OCI-M2 (cell line): ENCODE results near the gene SEPTIN5.
"Not testable (repeated sequence)": the region's sequence is repeated elsewhere in the genome, so short reads cannot be mapped to it uniquely, and the experiment has no call there.

Experiments
- DNase-seq: peaks from one replicate; lab custom pipeline; 2025; ENCODE audit not compliant: unreplicated experiment; lab: John Stamatoyannopoulos, UW

The SEPTIN5 gene

GRCh38 chr22:19680911-19681862 is 33.1 kb upstream of the SEPTIN5 start:
- DNase-seq: no peak

- no peak for DNase-seq
Measured at GRCh38 chr22:19681863-19682245, 32.4 kb upstream of the SEPTIN5 start.

DNA sequence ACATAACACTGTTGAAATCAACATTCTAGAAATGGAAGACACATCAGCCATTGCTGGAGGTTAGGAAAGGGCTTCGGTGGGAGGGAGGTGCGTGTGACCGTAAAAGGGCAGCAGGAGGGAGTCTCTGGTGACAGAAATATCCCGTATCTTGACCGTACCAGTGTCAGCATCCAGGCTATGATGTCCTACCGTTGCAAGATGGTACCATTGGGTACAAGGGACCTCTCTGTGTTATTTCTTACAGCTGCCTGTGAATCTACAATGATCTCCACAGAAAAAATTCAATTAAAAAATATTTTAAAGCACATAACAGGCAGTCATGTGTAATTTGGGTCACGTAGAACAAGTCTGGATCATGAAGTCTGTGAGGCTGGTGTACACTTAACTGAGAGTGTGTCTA is 27.4 kb upstream of the SEPTIN5 start:
- DNase-seq: no peak

DNA sequence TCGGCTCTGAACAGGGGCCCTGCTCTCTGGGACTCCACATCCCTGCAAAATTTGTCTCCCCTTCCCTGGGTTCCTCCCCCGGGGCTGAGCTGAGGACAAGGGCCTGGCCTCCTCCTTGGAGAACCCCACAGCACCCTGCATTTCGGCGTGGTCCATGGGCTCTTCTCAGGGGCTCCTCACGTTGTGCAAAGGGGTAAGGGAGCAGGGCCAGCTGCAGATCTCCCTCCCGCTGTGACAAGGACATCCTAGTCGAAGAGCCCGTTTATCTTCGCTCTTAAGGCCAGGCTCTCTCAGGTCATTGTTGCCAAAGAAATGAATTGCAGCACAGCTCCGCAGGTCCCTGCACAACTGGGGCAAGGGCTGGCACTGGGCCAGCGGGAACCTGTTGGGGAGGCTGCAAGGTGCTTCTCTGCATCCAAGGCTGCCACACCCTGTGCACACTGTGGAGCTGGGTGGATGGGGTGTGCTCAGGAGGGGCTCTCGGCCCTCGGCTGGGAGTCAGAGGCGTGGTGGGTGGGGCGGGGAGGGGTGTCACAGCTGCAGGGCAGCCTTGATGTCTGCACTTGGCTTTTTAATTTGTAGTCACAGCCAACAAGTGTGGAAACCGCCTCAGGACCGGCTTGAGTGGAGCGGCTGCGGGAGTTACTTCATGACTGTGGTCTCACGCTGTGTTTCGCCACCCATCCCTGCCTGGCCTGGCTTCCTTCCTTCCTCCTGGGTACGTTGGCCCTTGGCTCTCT is 26.6 kb upstream of the SEPTIN5 start:
- DNase-seq: no peak

DNA sequence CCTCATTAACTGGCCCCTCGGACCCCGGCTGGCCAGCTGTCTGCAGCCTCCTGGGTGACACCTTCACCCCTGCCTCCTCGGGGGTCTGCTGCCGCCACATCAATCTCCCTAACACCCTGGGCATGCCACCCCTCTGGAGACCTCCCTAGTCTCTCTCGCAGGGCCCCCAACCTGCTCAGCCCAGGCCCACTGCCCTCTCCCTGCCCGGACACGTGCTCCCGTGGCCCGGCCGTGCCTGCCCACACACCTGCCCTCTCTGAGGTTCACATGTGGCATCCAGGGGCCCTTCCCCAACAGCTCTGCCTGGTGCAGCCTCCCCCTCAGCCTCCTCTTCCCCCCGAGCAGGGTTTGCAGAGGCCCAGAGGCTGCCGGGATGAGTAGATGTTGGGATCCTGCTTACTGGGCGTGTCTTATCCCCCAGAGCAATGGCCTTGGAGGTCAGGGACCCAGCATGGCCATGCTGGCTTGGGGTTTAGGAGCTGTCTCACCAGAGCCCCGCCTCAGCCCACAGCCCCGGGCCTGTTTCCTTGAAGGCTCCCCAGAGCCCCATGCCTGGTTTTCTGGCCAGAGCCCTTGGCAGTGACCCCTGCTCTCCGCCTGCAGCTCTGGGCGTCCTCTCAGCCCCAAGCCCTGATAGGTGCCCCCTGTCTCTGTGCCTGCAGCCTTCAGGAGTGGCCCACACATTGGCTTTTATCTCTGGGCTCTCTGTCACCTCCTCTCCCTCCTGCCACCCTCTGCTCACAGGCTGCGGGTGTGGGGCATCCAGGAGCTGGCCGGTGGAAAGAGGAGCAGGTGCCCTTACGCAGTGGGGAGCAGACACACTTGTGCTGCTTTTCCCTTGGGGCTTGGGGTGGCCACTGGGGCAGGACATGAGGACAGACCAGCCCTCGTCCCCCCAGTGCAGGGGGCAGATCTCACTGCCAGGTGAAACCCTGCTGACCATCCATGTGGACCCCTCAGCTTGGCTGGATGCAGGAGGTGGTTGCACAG is 25.7 kb upstream of the SEPTIN5 start:
- no peak for DNase-seq

DNA sequence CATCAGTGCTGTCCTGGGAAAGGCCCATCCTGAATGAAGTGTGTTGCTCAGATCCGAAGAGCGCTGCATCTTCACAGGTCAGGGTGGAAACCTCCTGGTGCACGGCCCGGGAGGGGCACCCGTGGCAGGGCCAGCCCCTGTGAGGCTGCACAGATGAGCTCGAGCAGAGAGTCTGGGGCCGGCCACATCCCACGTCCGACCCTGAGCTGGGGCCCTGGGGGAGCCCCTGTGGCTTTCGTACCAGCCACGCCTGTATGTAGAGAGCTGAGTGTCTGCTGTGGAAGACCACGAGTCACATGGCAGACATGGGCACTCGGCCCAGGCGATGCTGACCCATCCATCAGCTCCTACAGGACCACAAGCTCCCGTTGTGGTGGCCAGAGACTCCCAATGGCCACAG is 24.9 kb upstream of the SEPTIN5 start:
- no peak for DNase-seq

DNA sequence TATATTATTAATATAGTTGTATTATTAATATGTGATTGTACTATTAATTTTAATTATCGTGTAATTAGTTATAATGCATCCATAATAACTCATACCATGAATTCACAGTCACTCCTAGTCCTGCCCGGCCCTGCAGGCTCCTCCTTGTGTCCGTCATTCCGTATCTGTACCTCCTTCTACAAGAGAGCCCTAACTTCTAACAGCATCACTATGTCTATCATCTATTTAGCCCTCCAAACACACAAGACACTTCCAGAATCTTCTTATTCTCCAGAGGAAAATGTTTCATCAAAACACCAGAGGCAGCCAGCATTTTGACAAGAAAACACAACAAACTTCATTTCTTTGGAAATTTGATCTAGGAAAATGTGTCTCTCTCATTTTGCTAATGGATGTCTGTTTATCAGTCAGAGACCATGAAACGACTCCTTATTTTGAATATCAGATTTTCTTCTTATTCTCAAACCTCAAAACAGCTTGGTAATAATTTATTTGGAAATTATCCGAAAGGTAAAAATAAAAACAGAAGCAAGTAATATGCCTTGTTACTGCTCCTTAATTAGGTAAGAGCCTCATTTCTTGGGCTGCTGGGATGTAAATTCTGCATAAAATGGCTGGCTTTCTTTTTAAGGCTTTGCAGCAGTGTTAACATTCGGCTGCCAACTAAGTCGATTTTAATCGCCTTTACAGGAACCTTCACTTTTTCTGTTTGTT is 23.1 kb upstream of the SEPTIN5 start:
- DNase-seq: no peak

- DNase-seq: no peak
Measured at GRCh38 chr22:19691721-19692341, 22.5 kb upstream of the SEPTIN5 start.

- no peak for DNase-seq
Measured at GRCh38 chr22:19693581-19693980, 20.7 kb upstream of the SEPTIN5 start.

- no peak for DNase-seq
Measured at GRCh38 chr22:19693981-19694670, 20.2 kb upstream of the SEPTIN5 start.

DNA sequence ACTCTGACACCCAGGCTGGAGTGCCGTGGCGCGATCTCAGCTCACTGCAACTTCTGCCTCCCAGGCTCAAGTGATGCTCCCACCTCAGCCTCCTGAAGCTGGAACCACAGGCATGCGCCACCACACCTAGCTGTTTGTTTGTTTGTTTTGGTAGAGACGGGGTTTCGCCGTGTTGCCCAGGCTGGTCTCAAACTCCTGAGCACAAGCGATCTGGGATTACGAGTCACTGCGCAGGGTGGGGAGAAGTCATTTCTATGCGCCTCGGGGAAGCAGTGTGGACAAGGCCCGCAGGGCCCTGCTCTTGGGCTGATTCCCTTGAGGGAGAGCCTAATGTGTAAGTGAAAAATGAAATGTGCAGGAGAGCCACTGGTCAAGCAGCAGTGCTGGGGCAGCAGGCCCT is 19.6 kb upstream of the SEPTIN5 start:
- DNase-seq: no peak

- DNase-seq: no peak
Measured at GRCh38 chr22:19696504-19697276, 17.6 kb upstream of the SEPTIN5 start.

DNA sequence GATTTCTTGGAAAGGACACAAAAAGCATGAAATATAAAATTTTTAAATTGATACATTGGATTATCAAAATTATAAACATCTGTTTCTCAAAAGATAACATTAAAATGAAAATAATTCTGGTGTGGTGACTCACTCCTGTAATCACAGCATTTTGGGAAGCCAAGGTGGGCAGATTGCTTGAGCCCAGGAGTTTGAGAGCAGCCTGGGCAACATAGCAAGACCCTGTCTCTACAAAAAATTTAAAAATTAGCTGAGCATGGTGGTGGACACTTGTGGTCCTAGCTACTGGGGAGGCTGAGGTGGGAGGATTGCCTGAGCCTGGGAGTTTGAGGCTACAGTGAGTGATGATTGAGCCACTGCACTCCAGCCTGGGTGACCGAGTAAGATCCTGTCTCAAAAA is 16.4 kb upstream of the SEPTIN5 start:
- DNase-seq: not testable (repeated sequence)

DNA sequence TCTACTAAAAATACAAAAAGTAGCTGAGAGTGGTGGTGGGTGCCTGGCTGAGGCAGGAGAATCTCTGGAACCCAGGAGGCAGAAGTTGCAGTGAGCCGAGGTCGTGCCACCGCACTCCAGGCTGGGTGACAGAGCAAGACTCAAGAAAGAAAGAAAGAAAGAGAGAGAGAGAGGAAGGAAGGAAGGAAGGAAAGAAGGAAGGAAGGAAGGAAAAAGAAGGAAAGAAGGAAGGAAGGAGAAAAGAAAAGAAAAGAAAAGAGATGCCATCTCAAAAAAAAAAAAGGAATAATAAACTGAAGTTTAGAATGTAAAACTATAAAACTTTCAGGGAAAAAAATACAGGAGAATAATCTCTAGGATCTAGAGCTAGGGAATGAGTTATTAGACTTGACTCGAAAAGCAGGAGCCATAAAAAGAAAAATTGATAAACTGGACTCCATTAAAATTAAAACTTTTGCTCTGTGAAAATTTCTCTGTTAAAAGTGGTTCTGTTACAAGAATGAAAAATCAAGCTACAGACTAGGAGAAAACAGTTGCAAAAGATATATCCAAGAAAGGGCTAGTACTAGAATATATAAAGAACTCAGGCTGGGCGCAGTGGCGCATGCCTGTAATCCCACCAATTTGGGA is 13.4 kb upstream of the SEPTIN5 start:
- no peak for DNase-seq

DNA sequence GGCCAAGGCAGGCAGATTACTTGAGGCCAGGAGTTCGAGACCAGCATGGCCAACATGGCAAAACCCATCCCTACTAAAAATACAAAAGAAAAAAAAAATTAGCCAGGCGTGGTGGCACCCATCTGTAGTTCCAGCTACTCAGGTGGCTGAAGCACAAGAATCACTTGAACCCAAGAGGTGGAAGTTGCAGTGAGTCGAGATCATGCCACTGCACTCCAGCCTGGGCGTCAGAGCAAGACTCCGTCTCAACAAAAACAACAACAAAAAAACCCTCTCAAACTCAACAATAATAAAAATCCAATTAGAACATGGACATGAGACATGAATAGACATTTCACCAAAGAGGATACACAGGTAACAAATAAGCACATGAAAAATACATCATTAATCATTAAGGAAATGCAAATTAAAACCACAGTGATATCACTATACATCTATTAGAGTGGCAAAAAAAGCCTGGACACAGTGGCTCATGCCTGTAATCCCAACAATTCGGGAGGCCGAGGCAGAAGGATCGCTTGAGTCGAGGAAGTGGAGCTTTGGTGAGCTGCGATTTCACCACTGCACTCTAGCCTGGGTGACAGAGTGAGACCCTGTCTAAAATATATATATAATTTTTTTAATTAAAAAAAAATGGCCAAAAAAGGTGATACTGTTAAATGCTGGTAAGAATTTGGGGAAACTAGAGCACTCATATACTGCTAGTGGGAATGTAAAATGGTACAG is 12.7 kb upstream of the SEPTIN5 start:
- no peak for DNase-seq

DNA sequence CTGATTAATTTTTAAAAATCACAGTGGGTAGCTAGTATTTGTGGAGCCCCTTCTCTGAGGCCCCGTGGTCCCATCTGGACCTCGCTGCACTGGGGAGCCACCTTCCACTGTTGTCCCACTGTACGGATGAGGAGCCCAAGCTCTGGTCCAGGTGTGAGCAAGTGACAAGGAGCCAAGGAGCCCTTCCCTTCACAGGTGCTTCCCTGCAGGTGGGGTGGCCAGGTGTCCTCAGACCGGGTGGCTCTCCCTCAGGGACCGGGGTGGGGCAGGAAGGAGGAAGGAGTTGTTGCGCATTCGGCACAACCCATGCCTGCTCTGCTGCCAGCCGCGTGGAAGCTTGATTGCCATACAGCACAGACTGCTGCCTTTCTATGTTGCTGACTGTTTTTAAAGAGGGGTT is 10.4 kb upstream of the SEPTIN5 start:
- no peak for DNase-seq

- DNase-seq: no peak
Measured at GRCh38 chr22:19704355-19705015, 9.8 kb upstream of the SEPTIN5 start.
